NCI-H1105 (cell line): ENCODE measurements around the gene RECQL5.
"Not testable (repeated sequence)": the region's sequence is repeated elsewhere in the genome, so short reads cannot be mapped to it uniquely, and the experiment has no call there.

ENCODE experiments used
- DNase-seq: peaks from one replicate; lab custom pipeline; 2025; lab: John Stamatoyannopoulos, UW

RECQL5 gene

GRCh38 chr17:75647921-75648320 is 19.0 kb downstream of the RECQL5 start:
- DNase-seq, result no peak

DNA sequence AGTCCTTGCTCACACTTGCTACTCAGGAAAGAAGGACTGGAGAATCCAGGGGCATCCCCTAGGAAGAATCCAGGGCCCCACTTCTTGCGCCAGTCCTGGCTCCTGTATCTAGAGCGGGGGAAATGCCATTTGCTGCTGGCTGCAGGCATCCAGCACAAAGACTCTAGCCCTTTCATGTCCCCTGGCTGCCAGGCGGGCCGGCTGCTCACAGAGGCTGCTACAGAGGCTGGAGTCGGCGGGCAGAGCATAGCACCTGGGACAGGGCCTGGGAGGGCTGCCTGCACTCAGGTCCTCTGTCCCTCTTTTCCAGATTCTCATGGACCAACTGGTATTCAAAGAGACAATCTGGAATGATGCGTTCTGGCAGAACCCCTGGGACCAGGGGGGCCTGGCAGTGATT is 19.9 kb downstream of the RECQL5 start:
- DNase-seq, result no peak

GRCh38 chr17:75646638-75646992 is 20.3 kb downstream of the RECQL5 start:
- DNase-seq, result no peak

GRCh38 chr17:75645889-75646637 is 20.9 kb downstream of the RECQL5 start:
- DNase-seq, result no peak

- DNase-seq, result no peak
Measured at GRCh38 chr17:75645501-75645888, 21.5 kb downstream of the RECQL5 start.

- no peak for DNase-seq
Measured at GRCh38 chr17:75643643-75644017, 23.3 kb downstream of the RECQL5 start.

DNA sequence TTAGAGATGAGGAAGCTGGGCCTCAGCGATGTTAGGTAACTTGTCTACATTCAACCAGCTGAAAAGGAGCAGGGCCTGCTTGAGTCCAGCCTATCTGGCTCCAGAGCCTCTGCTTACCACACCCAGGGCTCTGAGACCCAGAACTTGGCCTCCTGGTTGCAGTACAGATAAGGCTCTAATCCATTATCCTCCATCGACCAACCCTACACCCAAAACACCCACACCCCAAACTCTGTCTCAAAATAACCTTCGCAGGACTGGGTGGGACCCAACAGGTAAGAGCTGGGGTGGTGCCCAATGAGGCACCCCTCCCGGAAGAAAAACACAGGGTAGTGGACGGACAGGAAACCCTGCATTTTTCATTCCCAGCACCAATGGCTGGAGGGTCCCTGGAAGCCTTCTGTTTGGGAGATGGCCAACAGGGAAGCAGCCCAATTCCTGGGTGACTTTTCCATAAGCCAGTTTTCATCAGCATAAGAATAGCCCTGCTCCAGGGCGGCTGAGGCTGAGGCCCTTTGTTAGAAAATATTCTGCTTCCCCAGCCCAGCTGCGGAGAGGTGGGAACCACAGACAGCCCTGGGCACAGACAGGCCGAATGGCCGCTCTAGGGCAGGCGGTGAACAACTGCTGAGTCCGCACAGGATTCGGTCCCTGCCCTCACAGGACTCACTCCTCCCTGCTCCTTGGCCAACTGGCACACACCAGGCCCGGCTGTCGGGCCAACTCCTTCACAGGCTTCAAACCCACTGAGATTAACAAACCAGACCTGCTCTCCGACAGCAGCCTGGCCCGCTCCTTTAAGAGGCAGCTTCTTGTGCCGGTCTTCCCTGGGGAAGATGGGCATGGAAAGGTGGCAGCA is 23.9 kb downstream of the RECQL5 start:
- DNase-seq, result no peak

DNA sequence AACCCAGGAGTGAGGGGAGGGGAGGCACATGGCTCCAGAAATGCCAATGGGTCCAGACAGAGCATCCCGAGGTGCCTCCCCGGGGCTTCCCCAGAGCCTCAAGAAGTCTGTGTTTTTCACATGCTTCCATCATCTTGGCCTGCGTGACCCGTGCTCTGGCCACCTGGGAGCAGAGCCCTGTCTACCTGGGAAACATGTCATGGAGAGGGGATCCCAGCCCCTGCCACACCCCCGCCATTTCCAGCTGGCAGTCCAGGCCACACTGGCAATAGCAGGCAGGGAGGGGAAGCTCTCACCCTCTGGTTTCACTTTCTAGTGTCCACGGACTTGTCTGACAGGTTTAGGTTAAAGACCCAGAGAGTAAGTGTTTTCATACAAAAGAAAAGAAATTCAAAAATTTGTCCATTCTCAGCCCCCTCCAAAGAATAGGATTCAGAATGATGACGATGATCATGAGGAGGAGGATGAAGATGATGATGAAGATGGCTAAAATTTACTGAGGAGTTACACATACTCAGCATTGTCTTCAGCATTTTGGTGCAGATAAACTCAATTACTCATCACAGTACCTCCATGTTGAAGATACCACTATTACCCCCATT is 24.7 kb downstream of the RECQL5 start:
- no peak for DNase-seq

DNA sequence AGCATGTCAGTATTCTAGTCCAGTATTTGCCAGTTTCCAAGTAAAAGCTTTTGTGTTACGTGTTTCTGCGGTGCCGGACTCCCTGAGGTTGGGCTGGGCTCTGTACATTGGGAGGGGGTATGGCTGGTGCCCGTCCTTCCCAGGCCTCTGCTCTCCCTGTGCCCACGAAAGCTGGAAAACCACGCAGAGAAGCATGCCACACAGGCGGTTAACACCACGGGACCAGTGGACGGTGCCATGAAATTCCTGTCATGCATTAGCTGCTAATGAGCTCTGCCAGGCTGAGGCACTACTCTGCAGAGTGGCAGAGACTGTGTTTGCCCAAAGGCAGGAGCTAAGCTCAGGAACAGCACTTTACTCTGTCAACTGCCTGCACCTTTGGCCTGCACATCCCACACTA is 25.6 kb downstream of the RECQL5 start:
- DNase-seq, result no peak

GRCh38 chr17:75640556-75641119 is 26.3 kb downstream of the RECQL5 start:
- DNase-seq, result no peak

DNA sequence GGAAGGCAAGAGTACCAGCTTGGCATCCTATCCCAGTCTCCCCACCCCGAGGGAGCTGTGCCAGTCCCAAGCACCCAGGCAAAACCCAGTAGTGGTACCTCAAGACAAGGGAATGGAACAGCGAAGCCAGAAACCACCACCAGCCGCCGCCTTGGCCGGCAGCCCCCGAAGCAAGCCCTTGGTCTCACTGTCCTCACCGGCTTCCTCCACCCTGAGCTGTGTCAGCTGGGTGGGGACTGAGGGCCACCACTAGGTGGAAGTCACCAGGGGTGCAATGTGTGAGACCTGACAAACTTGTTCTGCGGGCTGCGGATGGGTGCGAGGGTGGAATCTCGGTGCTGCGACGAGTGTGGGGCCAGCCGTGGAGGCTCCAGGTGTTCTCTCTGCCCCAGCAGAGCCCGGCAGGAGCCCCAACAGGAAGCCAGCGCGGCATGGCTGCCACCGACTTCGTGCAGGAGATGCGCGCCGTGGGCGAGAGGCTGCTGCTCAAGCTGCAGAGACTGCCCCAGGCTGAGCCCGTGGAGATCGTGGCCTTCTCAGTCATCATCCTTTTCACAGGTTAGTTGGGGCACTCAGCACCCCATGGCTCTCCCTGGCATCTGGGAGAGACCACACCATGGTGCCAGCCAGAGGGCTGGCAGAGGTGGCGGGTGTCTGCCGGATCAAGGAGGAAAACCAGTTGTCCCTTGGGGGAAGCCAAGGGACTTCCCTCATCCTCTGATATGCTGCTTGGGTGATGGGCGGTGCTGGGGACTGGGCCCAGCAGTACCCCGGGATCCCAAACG is 27.0 kb downstream of the RECQL5 start:
- no peak for DNase-seq

DNA sequence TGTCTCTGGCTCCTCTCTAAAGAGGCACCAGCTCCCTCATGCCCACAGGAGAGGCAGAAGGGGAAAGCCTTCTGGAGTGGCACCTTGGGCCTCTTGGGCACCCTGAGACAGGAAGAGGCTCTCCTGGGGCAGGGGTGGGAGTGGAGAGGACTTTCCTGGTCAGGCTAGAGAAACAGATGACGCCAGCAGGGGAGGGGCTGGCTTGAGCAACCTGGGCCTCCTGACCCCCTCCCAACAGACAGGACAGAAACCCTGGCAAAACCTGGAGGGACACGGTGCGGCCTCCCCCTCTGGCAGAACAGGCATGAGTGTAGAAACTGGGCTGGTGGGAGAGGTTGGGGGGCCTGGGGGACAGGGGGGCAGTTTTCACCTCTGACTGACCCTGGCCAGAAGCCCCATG is 27.6 kb downstream of the RECQL5 start:
- DNase-seq, result no peak

DNA sequence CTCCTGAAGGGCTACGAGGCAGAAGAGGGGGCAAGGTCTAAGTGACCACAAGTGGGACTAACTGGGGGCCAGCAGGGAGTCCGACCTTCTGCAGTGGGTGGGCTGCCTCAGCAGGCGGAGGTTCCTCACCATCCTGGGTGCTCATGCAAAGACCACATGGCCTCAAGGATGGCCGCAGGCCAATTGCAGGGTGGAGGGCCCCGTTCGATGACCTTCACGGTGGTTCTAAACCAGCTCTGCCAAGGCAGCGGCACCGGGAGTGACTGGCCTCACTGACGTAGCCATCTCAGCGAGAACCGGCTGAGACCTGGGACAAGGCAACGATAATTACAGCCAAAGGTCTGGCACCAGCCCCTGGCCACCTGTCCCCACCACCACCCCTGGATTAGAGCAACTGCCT is 28.1 kb downstream of the RECQL5 start:
- DNase-seq, result no peak

DNA sequence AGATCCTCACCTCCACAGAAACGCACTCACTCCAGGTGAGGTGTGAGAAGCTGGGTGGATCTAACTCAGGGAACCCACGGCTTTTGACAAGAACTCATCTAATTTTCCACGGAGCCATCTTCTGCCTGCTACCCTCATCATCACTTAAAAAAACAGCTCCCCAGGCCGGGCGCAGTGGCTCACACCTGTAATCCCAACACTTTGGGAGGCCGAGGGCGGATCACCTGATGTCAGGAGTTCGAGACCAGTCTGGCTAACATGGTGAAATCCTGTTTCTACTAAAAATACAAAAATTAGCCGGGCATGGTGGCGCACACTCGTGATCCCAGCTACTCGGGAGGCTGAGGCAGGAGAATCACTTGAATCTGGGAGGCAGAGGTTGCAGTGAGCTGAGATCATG is 28.9 kb downstream of the RECQL5 start:
- DNase-seq, result not testable (repeated sequence)

DNA sequence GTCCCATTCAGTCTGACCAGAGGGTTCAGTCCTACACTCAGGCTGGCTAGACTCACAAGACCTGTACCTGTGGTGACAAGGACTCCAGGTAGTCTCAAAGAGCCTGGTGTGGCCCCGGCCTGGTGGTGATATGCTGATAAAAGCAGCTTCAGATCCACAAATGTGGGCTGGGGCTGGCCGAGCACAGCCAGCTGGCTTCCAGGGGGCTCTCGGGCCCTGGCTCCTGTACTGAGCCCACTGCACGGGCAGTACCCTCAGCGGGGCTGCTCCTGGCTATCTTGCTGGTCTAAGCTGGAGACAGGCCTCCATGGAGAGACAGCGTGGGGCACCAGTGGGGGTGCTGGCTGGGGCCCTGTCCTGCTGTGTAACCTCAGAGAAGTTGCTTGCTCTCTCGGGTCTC is 29.4 kb downstream of the RECQL5 start:
- DNase-seq, result no peak

DNA sequence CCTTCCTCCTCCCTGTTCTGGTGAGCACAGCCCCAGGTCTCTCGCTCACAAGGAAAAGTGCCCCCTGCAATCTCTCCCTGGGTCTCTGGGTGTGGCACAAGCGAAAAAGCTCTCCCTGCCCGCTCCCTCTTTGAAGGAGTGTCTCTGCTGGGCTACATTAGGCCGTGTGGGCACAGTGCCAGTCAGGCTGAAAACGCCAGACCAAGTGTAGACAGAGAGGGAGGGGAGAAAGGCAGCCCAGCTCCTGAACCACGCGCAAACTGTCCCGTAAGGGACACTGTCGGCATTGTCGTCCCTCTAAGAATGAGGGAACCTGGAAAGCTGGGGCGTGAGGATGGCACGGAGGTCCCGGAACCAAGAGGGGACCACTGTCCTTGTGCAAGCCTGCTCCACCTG is 29.8 kb downstream of the RECQL5 start:
- DNase-seq, result no peak

DNA sequence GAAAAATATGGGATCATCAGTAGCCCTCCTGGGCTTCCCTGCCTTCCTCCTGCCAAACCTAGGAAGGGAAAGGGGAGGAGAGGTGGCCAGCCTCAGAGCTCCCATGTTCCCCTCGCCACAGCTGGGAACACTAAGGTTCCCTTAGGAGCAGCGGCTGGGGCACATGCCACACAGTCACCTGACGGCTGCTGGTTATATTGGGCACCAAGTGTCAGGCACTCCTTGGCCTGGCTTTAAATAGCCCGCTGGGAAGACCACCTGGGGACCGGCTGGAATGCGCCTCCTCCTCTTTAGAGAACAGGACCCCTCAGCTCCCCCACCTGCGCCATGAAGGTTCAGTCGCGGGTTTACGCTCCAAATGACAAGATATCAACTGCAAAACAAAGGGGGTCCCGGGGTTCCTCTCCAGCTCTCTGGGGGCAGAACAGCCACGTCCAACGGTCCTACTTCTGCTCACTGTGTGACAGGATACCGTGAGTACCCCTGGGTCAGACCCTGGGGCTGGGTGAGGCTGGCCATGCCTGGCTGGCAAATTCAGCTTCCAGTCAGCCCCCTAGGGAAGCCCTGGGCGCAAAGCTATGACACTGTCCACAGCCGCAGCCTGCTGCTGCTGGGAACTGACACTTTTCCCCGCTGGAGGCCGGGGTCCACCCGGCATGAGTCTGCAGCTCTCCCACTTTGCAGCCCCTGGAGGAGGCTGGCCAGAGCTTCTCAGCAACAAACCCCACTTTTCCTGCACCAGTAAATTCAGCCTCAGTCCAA is 30.4 kb downstream of the RECQL5 start:
- DNase-seq, result no peak

GRCh38 chr17:75635610-75636202 is 31.2 kb downstream of the RECQL5 start:
- DNase-seq, result no peak

DNA sequence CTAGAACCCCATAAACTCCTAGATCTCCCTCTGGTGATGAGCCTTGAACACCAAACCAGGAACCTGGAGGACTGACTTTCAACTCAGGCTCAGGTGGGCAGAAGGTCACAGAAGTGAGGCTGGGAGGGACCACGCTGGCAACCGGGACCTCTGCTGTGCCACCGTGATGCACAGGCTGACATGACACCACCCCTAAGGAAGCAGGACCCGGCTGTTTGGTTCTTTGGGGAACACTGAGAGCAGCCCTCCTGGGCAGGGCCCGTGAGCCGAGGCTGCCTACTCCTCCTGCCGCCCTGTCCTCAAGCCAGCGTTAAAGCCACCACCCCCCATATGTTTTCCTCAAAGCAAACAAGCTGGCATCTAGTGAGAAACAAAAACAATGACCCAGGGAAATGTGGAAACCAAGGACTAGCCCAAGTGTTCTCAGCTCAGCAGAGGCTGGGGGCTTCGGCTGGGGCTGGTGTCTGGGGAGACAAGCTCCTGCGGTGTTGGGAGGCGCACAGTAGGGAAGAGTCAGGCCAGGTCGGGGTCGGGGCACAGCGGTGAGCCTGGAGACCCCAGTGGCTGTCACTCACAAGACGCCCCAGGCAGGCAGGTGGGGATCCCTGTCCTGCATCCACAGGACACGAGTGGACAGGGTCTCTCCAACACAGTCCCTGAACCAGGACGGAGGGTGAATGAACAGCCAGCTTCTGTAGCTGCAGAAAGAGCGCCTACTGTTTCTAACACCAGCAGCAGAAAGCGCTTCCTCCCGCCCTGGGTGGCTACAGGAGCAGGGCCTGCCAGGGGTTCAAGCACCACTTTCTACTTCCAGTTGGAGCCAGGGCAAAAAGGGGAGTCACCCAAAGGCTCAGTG is 32.0 kb downstream of the RECQL5 start:
- DNase-seq, result no peak

DNA sequence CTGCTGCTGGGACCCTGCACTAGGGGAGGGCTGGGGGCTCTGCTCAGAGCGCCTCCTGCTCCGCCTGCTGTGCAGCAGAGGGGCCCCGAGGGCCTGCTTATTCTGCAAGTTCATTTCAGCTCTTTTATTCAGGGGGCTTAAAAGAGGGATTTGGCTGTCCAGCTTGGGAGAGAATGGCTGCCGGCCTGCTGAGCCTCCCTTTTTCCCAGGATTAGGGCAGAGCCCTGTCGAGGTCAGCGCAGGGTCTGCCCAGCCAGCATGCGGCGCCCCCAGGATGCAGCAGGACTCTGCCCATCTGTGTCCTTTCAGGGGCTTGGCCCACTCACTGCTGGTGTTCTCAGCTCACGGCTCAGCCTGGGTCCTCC is 32.6 kb downstream of the RECQL5 start:
- DNase-seq, result no peak
